HepG2 (cell line): Measurements from ENCODE around the gene ANKRD65. TPM values are rescaled to one million over a fixed set of nuclear protein-coding genes. Genes with fewer than 3 reads are reported as not detected.

Source experiments
- AGO2 ChIP-seq: fragments of 200-400 bp; formaldehyde crosslinking; optimal IDR thresholded peaks from 2 replicates; pipeline ENCODE3; 2017; ENCODE audit warnings: mild to moderate bottlenecking, low read depth, low read length, moderate library complexity
- AHR ChIP-seq: IDR thresholded peaks from 2 replicates; pipeline ENCODE4 v1.6.1; 2018; ENCODE audit warnings: missing genetic modification reagents, missing compliant biosample characterization
- BCL6 ChIP-seq: IDR thresholded peaks from 2 replicates; pipeline ENCODE4 v1.6.1; 2016; ENCODE audit warnings: missing genetic modification reagents, missing compliant biosample characterization
- CBX5 ChIP-seq: sonication (generic); formaldehyde crosslinking; IDR thresholded peaks from 2 replicates; pipeline ENCODE4 v1.4.0; 2020; ENCODE audit warnings: missing genetic modification reagents, borderline replicate concordance
- CREB1 ChIP-seq, 2 experiments: fragments of 450-650 bp in 1 of 2; IDR thresholded peaks; 2 replicates each; pipeline ENCODE4 v1.6.1; 2016 to 2017; ENCODE audit warnings: control low read depth in 1 of 2, mild to moderate bottlenecking in 1 of 2, missing compliant biosample characterization in 1 of 2, missing genetic modification characterization in 1 of 2
- DBP ChIP-seq: sonication (generic); formaldehyde crosslinking; IDR thresholded peaks from 2 replicates; pipeline ENCODE4 v1.4.0; 2020; ENCODE audit warnings: missing genetic modification reagents; ENCODE audit errors: not compliant biosample characterization
- HIC2 ChIP-seq: sonication (generic); formaldehyde crosslinking; IDR thresholded peaks from 2 replicates; pipeline ENCODE4 v1.9.0; 2022; ENCODE audit warnings: low read depth, missing genetic modification reagents
- KLF16 ChIP-seq, 2 experiments: sonication (generic) in 1 of 2; formaldehyde crosslinking in 1 of 2; IDR thresholded peaks; 2 replicates each; pipeline versions ENCODE4 v1.6.1 to v1.8.0; 2016 to 2023; ENCODE audit warnings: missing genetic modification reagents in 2 of 2, missing compliant biosample characterization in 1 of 2
- MTA1 ChIP-seq: sonication (generic); formaldehyde crosslinking; IDR thresholded peaks from 2 replicates; pipeline ENCODE4 v1.4.0; 2020; ENCODE audit warnings: missing genetic modification reagents, mild to moderate bottlenecking, borderline replicate concordance
- NBN ChIP-seq: fragments of 450-650 bp; conservative IDR thresholded peaks from 2 replicates; pipeline ENCODE4 v1.6.1; 2017
- RBAK ChIP-seq: sonication (generic); formaldehyde crosslinking; IDR thresholded peaks from 2 replicates; pipeline ENCODE4 v1.5.1; 2020; ENCODE audit warnings: mild to moderate bottlenecking, missing genetic modification reagents
- RCOR2 ChIP-seq: IDR thresholded peaks from 2 replicates; pipeline ENCODE4 v1.6.1; 2016; ENCODE audit warnings: missing biosample characterization, missing genetic modification reagents
- REPIN1 ChIP-seq: sonication (generic); formaldehyde crosslinking; IDR thresholded peaks from 2 replicates; pipeline ENCODE4 v1.8.0; 2022; ENCODE audit warnings: missing genetic modification reagents, low read depth, mild to moderate bottlenecking, borderline replicate concordance
- SATB2 ChIP-seq: sonication (generic); formaldehyde crosslinking; IDR thresholded peaks from 2 replicates; pipeline ENCODE4 v1.5.0; 2020; ENCODE audit warnings: missing genetic modification reagents
- TFE3 ChIP-seq: IDR thresholded peaks from 2 replicates; pipeline ENCODE4 v1.6.1; 2016
- ZBTB33 ChIP-seq: sonication (generic); formaldehyde crosslinking; IDR thresholded peaks from 2 replicates; pipeline ENCODE4 v1.4.0; 2020; ENCODE audit warnings: missing genetic modification reagents
- ZBTB8A ChIP-seq: sonication (generic); formaldehyde crosslinking; IDR thresholded peaks from 2 replicates; pipeline ENCODE4 v1.4.0; 2020; ENCODE audit warnings: mild to moderate bottlenecking, low read depth, missing genetic modification reagents, borderline replicate concordance
- ZFX ChIP-seq: sonication (generic); formaldehyde crosslinking; IDR thresholded peaks from 2 replicates; pipeline ENCODE4 v1.4.0; 2020; ENCODE audit warnings: mild to moderate bottlenecking, low read depth, missing genetic modification reagents, moderate library complexity
- ZFY ChIP-seq: sonication (generic); formaldehyde crosslinking; IDR thresholded peaks from 2 replicates; pipeline ENCODE4 v1.4.0; 2020; ENCODE audit warnings: missing genetic modification reagents
- ZNF121 ChIP-seq: sonication (generic); formaldehyde crosslinking; IDR thresholded peaks from 2 replicates; pipeline ENCODE4 v1.5.0; 2020; ENCODE audit warnings: mild to moderate bottlenecking, missing genetic modification reagents
- ZNF17 ChIP-seq: sonication (generic); formaldehyde crosslinking; IDR thresholded peaks from 2 replicates; pipeline ENCODE4 v1.5.0; 2020; ENCODE audit warnings: mild to moderate bottlenecking, missing genetic modification reagents
- ZNF34 ChIP-seq: sonication (generic); formaldehyde crosslinking; IDR thresholded peaks from 2 replicates; pipeline ENCODE4 v1.4.0; 2020; ENCODE audit warnings: mild to moderate bottlenecking, missing genetic modification reagents, borderline replicate concordance
- ZNF652 ChIP-seq: IDR thresholded peaks from 2 replicates; pipeline ENCODE4 v1.6.1; 2016; ENCODE audit warnings: low read depth, borderline replicate concordance
- ZSCAN31 ChIP-seq: sonication (generic); formaldehyde crosslinking; IDR thresholded peaks from 2 replicates; pipeline ENCODE4 v1.5.0; 2020; ENCODE audit warnings: low read depth, mild to moderate bottlenecking, missing genetic modification reagents
- polyA plus RNA-seq, 8 experiments: library from polyadenylated mRNA; depleted of rRNA in 3 of 8; stranded (reverse) in 7 of 8; unstranded in 1 of 8; fragments of >200 nt; fragmentation: Illumina TruSeq in 4 of 8; extraction: Trizol in 4 of 8; gene quantifications; 2 replicates each; pipeline versions ENCODE4 v1.2.1 to v1.2.3, GENCODE V29; 2011 to 2016; ENCODE audit warnings: low read depth in 4 of 8, missing spikeins in 1 of 8, mixed read lengths in 1 of 8; ENCODE audit not compliant: insufficient read depth in 1 of 8
- total RNA-seq, 5 experiments: library from RNA; depleted of rRNA; stranded (reverse); fragments of >200 nt; fragmentation: Illumina TruSeq; extraction: Trizol; gene quantifications; 2 replicates each; pipeline ENCODE4 v1.2.3, GENCODE V29; 2016; ENCODE audit warnings: low read depth in 1 of 5
- TF ChIP-seq, protein P1 (sequence below): sonication (generic); formaldehyde crosslinking; IDR thresholded peaks from 2 replicates; pipeline ENCODE4 v1.5.0; 2020; ENCODE audit warnings: missing genetic modification reagents, mild to moderate bottlenecking, borderline replicate concordance

The ANKRD65 gene
- total and polyA plus RNA-seq, 2 of the 13 experiments (the other 11 are each of a cell fraction or from before 2014, with no cell fraction given) = 12.1 to 30.1 TPM

DNA sequence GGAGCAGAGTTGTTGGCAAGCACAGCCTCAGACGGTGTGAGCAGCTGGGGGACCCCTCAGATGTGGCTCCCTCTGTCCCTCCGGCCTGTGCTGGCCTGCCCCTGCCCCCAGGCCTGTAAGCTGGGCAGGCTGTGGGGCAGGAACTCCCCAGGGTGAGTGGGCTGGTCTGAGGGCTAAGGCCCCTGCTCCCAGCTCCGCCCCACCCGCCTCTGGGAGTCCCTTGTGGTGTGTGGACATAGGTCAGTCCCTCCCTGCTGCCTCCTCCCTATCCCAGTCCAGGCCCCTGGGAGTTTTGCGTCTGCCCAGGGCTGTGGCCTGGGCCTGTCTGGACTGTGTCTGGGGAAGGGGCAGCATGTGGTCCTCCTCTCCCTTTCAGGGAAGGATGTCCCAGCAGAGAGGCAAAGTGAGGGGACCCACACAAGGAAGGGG lies 10.8 kb upstream of the ANKRD65 start (continued):
- TF ChIP-seq DBP = no peak
- TF ChIP-seq ZNF17 (CRISPR knock-in tag) = no peak
- TF ChIP-seq TFE3 (CRISPR knock-in tag) = peak; percentile 48
- peak; percentile 87 for TF ChIP-seq HIC2 (CRISPR knock-in tag)
- TF ChIP-seq RCOR2 = 0 out of 2 replicates have a peak, but pooled peaks have one; percentile 32
- peak; percentile 82; the same call in 1 of the 2 replicates for TF ChIP-seq CBX5
- peak; percentile 77 for TF ChIP-seq BCL6 (CRISPR knock-in tag)
- TF ChIP-seq, protein P1, sequence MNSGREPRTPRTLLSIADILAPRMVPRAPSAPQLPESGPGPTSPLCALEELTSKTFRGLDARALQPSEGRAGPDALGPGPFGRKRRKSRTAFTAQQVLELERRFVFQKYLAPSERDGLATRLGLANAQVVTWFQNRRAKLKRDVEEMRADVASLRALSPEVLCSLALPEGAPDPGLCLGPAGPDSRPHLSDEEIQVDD (CRISPR knock-in tag) = 0 out of 2 replicates have a peak, but pooled peaks have one; percentile 25
- peak; percentile 78; the same call in 1 of the 2 replicates for TF ChIP-seq AHR
- no peak for TF ChIP-seq ZNF34
- TF ChIP-seq MTA1 (CRISPR knock-in tag) = no peak; the same call in 1 of the 2 replicates
- no peak for TF ChIP-seq ZBTB8A (CRISPR knock-in tag)
- peak; percentile 32; the same call in 1 of the 2 replicates for TF ChIP-seq ZNF652 (CRISPR knock-in tag)
- 0 out of 2 replicates have a peak, but pooled peaks have one; percentile 80 for TF ChIP-seq ZSCAN31 (CRISPR knock-in tag)
- TF ChIP-seq ZBTB33 (CRISPR knock-in tag) = no peak
- TF ChIP-seq CREB1 (IDR thresholded peaks at IDR 0.05) = no peak
- TF ChIP-seq CREB1 (CRISPR knock-in tag; IDR thresholded peaks at IDR 0.05) = no peak
- TF ChIP-seq NBN = no peak
- TF ChIP-seq KLF16 (CRISPR knock-in tag; IDR thresholded peaks at IDR 0.05) = peak in 1 of 2 experiments; percentile 83; a peak in 2 of 4 replicates
- peak; percentile 93 for TF ChIP-seq ZFY
- no peak for TF ChIP-seq RBAK
- TF ChIP-seq ZNF121 (CRISPR knock-in tag) = no peak
- 0 out of 2 replicates have a peak, but pooled peaks have one; percentile 33 for TF ChIP-seq SATB2 (CRISPR knock-in tag)
- TF ChIP-seq ZFX = peak; percentile 98
- TF ChIP-seq REPIN1 (CRISPR knock-in tag) = peak; percentile 42; the same call in 1 of the 2 replicates
- peak; percentile 89 for TF ChIP-seq AGO2
